T-cell (primary cell): ENCODE measurements around the gene SPATS2L. TPM values are rescaled to one million over a fixed set of nuclear protein-coding genes. Genes with fewer than 3 reads are reported as not detected.

Experiments used
- ATAC-seq, 4 experiments: fragments of 200-7000 bp in 3 of 4; fragments of 150-1000 bp in 1 of 4; cut with Tn5 transposase; replicated peaks in 1 of 4; 1 replicate in 3 of 4; 2 replicates in 1 of 4; pipeline ENCODE4 v1.10.0; 2021; ENCODE audit warnings: moderate library complexity in 3 of 4, mild to moderate bottlenecking in 2 of 4, moderate number of reproducible peaks in 1 of 4
- CTCF ChIA-PET, 2 donors: fragments of 300-600 bp; sonication (Branson Sonifier 250); formaldehyde crosslinking; loops; one replicate each; lab custom pipeline; 2022; ENCODE audit warnings: antibody characterized with exemption in 2 of 2; lab: Charles Lee
- POLR2A ChIA-PET, 2 donors: fragments of 300-600 bp; sonication (Branson Sonifier 250); formaldehyde crosslinking; loops; one replicate each; lab custom pipeline; 2022; ENCODE audit warnings: antibody characterized with exemption in 2 of 2; lab: Charles Lee
- DNase-seq, 35 experiments: peaks; one replicate each; pipeline versions ENCODE4 v3.0.0 to v3.0.0-alpha.2; 2013 to 2023
- H3K27ac ChIP-seq: one replicate; pipeline ENCODE4 v1.5.1; 2013; ENCODE audit warnings: low read length
- H3K27me3 ChIP-seq, 2 experiments: replicated peaks in 1 of 2; 1 replicate in 1 of 2; 2 replicates in 1 of 2; pipeline versions ENCODE4 v1.6.1 to v1.7.0; 2013; ENCODE audit warnings: low read length in 1 of 2, mixed read lengths in 1 of 2; ENCODE audit not compliant: control insufficient read depth in 2 of 2, insufficient read depth in 2 of 2; ENCODE audit errors: extremely low read depth in 1 of 2
- H3K36me3 ChIP-seq, 2 donors: 1 replicate in 1 of 2; 2 replicates in 1 of 2; pipeline versions ENCODE4 v1.6.1 to v1.7.0; 2013; ENCODE audit warnings: low read length in 1 of 2; ENCODE audit not compliant: control insufficient read depth in 2 of 2, insufficient read depth in 1 of 2; ENCODE audit errors: extremely low read depth in 1 of 2
- H3K4me1 ChIP-seq, 2 experiments: 1 replicate in 1 of 2; 2 replicates in 1 of 2; pipeline versions ENCODE4 v1.6.1 to v1.7.0; 2013; ENCODE audit warnings: low read length in 2 of 2, mixed read lengths in 1 of 2; ENCODE audit not compliant: insufficient read depth in 2 of 2, control insufficient read depth in 1 of 2; ENCODE audit errors: extremely low read depth in 1 of 2
- H3K4me3 ChIP-seq, 2 donors: 1 replicate in 1 of 2; 2 replicates in 1 of 2; pipeline versions ENCODE4 v1.5.1 to v1.7.0; 2013; ENCODE audit warnings: mild to moderate bottlenecking in 2 of 2, low read length in 1 of 2, moderate library complexity in 1 of 2; ENCODE audit not compliant: control insufficient read depth in 1 of 2; ENCODE audit errors: extremely low read depth in 1 of 2
- H3K9me3 ChIP-seq: 2 replicates; pipeline ENCODE4 v1.7.0; 2013
- H3K27ac Mint-ChIP-seq, 2 donors: one replicate each; pipeline ENCODE4 v1.8.0; 2020 to 2021; ENCODE audit warnings: mild to moderate bottlenecking in 2 of 2, mixed read lengths in 2 of 2
- H3K27me3 Mint-ChIP-seq, 2 donors: one replicate each; pipeline ENCODE4 v1.8.0; 2021 to 2022; ENCODE audit warnings: mixed read lengths in 2 of 2
- H3K36me3 Mint-ChIP-seq: one replicate; pipeline ENCODE4 v1.8.0; 2021; ENCODE audit warnings: mixed read lengths
- H3K4me1 Mint-ChIP-seq, 3 donors: one replicate each; pipeline ENCODE4 v1.8.0; 2020 to 2022; ENCODE audit warnings: mixed read lengths in 3 of 3, mild to moderate bottlenecking in 1 of 3
- H3K4me3 Mint-ChIP-seq, 3 donors: one replicate each; pipeline ENCODE4 v1.8.0; 2020 to 2022; ENCODE audit warnings: mild to moderate bottlenecking in 3 of 3, mixed read lengths in 3 of 3, moderate library complexity in 3 of 3
- H3K9me3 Mint-ChIP-seq, 3 donors: one replicate each; pipeline ENCODE4 v1.8.0; 2020 to 2022; ENCODE audit warnings: mixed read lengths in 3 of 3
- WGBS: methylation state at CpG from one replicate; pipeline ENCODE4 v1.1.5; 2013; ENCODE audit warnings: missing lambda C conversion rate; ENCODE audit not compliant: insufficient coverage; 5-methylcytosine and 5-hydroxymethylcytosine counted together
- total RNA-seq, 35 experiments: library from RNA in 6 of 35; stranded (reverse) in 6 of 35; fragments of 120-200 nt in 1 of 35; gene quantifications; one replicate each; pipeline versions ENCODE4 v1.2.1 to v1.2.4 and lab custom pipeline; 2013 to 2026

The SPATS2L gene
- total RNA-seq, 5 donors from 2014 or later (not counting 1 experiment from before 2014, with no cell fraction given): 5.4 to 9.3 (median 5.9) TPM

GRCh38 chr2:200423541-200423940, 117.0 kb downstream of the SPATS2L start:
- Histone ChIP-seq H3K27me3 (no peaks in the 10 kb centered on the region), H3K4me1 (peaks cover 0 to 2% of the 10 kb centered on the region in 2 experiments), H3K27ac (no peak overlapping the region), H3K9me3 (no peaks in the 10 kb centered on the region), H3K36me3 (no peaks in the 10 kb centered on the region), H3K4me3 (no peak overlapping the region)
- ATAC-seq (no peak), DNase-seq (no peak)
- Mint-ChIP-seq H3K27ac (no peak overlapping the region), H3K4me3 (no peak overlapping the region), H3K27me3 (no peaks in the 10 kb centered on the region), H3K36me3 (peaks cover 28% of the 10 kb centered on the region), H3K4me1 (peaks cover 8 to 10% (median 9%) of the 10 kb centered on the region in 3 donors), H3K9me3 (no peaks in the 10 kb centered on the region)
- ChIA-PET CTCF (interaction anchor here in 1 of 2 donors (0.5 kb wide), 1 partner anchor 59 kb away, joined by 8 read pairs; no protein-coding TSS in a partner anchor), POLR2A (interaction anchor here in 1 of 2 donors (0.7 kb wide), 1 partner anchor 994 kb away, joined by 4 read pairs; no protein-coding TSS in a partner anchor)
- no CpG with 5 or more reads among the region's 2 CpGs for WGBS

GRCh38 chr2:200425026-200425821, 118.7 kb downstream of the SPATS2L start:
- Mint-ChIP-seq H3K27me3 (no peaks in the 10 kb centered on the region), H3K9me3 (no peaks in the 10 kb centered on the region), H3K4me1 (peaks cover 8 to 10% (median 9%) of the 10 kb centered on the region in 3 donors), H3K36me3 (peaks cover 14% of the 10 kb centered on the region), H3K4me3 (no peak overlapping the region), H3K27ac (no peak overlapping the region)
- Histone ChIP-seq H3K36me3 (no peaks in the 10 kb centered on the region), H3K9me3 (no peaks in the 10 kb centered on the region), H3K4me3 (no peak overlapping the region), H3K27me3 (no peaks in the 10 kb centered on the region), H3K27ac (no peak overlapping the region), H3K4me1 (peaks cover 0 to 2% of the 10 kb centered on the region in 2 experiments)
- POLR2A ChIA-PET: interaction anchor here in 1 of 2 donors (0.6 kb wide), 1 partner anchor 43 kb away, joined by 3 read pairs; no protein-coding TSS in a partner anchor
- DNase-seq (peak in 2 of 35 experiments; percentile 7 to 8), ATAC-seq (no peak)
- CTCF ChIA-PET: interaction anchor here in 1 of 2 donors (0.7 kb wide), 1 partner anchor 9 kb away, joined by 3 read pairs; no protein-coding TSS in a partner anchor
- 100% methylated on average over 2 of the region's 14 CpGs for WGBS

GRCh38 chr2:200426754-200427153, 120.3 kb downstream of the SPATS2L start:
- H3K27ac ChIP-seq: no peak overlapping the region
- POLR2A ChIA-PET: no interaction called here
- H3K27me3 Mint-ChIP-seq: no peaks in the 10 kb centered on the region
- no peaks in the 10 kb centered on the region for H3K9me3 ChIP-seq
- H3K27ac Mint-ChIP-seq: peak overlapping the region in 1 of 2 donors; percentile 23
- H3K9me3 Mint-ChIP-seq: no peaks in the 10 kb centered on the region
- DNase-seq (peak in 1 of 35 experiments; percentile 9), ATAC-seq (peak; percentile 57 to 69 (median 64))
- H3K4me3 Mint-ChIP-seq: no peak overlapping the region
- peaks cover 8% of the 10 kb centered on the region for H3K36me3 Mint-ChIP-seq
- CTCF ChIA-PET: no interaction called here
- no CpG with 5 or more reads among the region's 1 CpG for WGBS
- no peak overlapping the region for H3K4me3 ChIP-seq
- no peaks in the 10 kb centered on the region for H3K27me3 ChIP-seq
- H3K4me1 ChIP-seq: peaks cover 0 to 2% of the 10 kb centered on the region in 2 experiments
- H3K4me1 Mint-ChIP-seq: peaks cover 8 to 10% (median 9%) of the 10 kb centered on the region in 3 donors
- no peaks in the 10 kb centered on the region for H3K36me3 ChIP-seq

GRCh38 chr2:200428961-200429665, 122.6 kb downstream of the SPATS2L start:
- H3K9me3 Mint-ChIP-seq: no peaks in the 10 kb centered on the region
- H3K4me3 ChIP-seq: no peak overlapping the region
- no peaks in the 10 kb centered on the region for H3K27me3 ChIP-seq
- H3K27ac Mint-ChIP-seq: no peak overlapping the region
- H3K36me3 Mint-ChIP-seq: peaks cover 4% of the 10 kb centered on the region
- 90% methylated on average over 4 of the region's 6 CpGs for WGBS
- ChIA-PET CTCF (no interaction called here), POLR2A (no interaction called here)
- ATAC-seq (no peak), DNase-seq (no peak)
- peaks cover 0 to 2% of the 10 kb centered on the region in 2 experiments for H3K4me1 ChIP-seq
- H3K4me1 Mint-ChIP-seq: peaks cover 8 to 10% (median 9%) of the 10 kb centered on the region in 3 donors
- H3K27me3 Mint-ChIP-seq: no peaks in the 10 kb centered on the region
- H3K36me3 ChIP-seq: no peaks in the 10 kb centered on the region
- H3K4me3 Mint-ChIP-seq: no peak overlapping the region
- no peaks in the 10 kb centered on the region for H3K9me3 ChIP-seq
- no peak overlapping the region for H3K27ac ChIP-seq

GRCh38 chr2:200430017-200430416, 123.5 kb downstream of the SPATS2L start:
- Histone ChIP-seq H3K27ac (no peak overlapping the region), H3K4me1 (peaks cover 0 to 2% of the 10 kb centered on the region in 2 experiments), H3K9me3 (no peaks in the 10 kb centered on the region), H3K4me3 (no peak overlapping the region), H3K36me3 (no peaks in the 10 kb centered on the region), H3K27me3 (no peaks in the 10 kb centered on the region)
- CTCF ChIA-PET: no interaction called here
- H3K9me3 Mint-ChIP-seq: no peaks in the 10 kb centered on the region
- POLR2A ChIA-PET: no interaction called here
- H3K4me1 Mint-ChIP-seq: peaks cover 8 to 10% (median 9%) of the 10 kb centered on the region in 3 donors
- no CpG with 5 or more reads among the region's 1 CpG for WGBS
- H3K27ac Mint-ChIP-seq: no peak overlapping the region
- no peak overlapping the region for H3K4me3 Mint-ChIP-seq
- peaks cover 4% of the 10 kb centered on the region for H3K36me3 Mint-ChIP-seq
- ATAC-seq: no peak
- no peaks in the 10 kb centered on the region for H3K27me3 Mint-ChIP-seq
- no peak for DNase-seq

- CTCF ChIA-PET: no interaction called here
- no peaks in the 10 kb centered on the region for H3K9me3 ChIP-seq
- H3K9me3 Mint-ChIP-seq: peaks cover 0 to 8% (median 3%) of the 10 kb centered on the region in 3 donors
These were observed 125.7 kb downstream of the SPATS2L start for GRCh38 chr2:200431996-200432705.

More at GRCh38 chr2:200431996-200432705, 125.7 kb downstream of the SPATS2L start:
- no peak overlapping the region for H3K4me3 ChIP-seq
- POLR2A ChIA-PET: interaction anchor here in 1 of 2 donors (0.5 kb wide), 1 partner anchor 59 kb away, joined by 9 read pairs; no protein-coding TSS in a partner anchor
- H3K36me3 ChIP-seq: no peaks in the 10 kb centered on the region
- Mint-ChIP-seq H3K27me3 (no peaks in the 10 kb centered on the region), H3K27ac (no peak overlapping the region), H3K4me1 (peaks cover 0 to under 1% (median 0%) of the 10 kb centered on the region in 3 donors), H3K36me3 (peaks cover 11% of the 10 kb centered on the region), H3K4me3 (no peak overlapping the region)
- H3K27me3 ChIP-seq: no peaks in the 10 kb centered on the region
- DNase-seq (no peak), ATAC-seq (no peak)
- no peaks in the 10 kb centered on the region for H3K4me1 ChIP-seq
- WGBS: no CpG with 5 or more reads among the region's 1 CpG
- H3K27ac ChIP-seq: no peak overlapping the region
